ENCODE results near the gene SEM1. TPM values are rescaled to one million over a fixed set of nuclear protein-coding genes. Genes with fewer than 3 reads are reported as not detected.

Gene SEM1
- total and polyA plus RNA-seq, 8 donors, result 5.1 to 98.3 (median 71.4) TPM

DNA sequence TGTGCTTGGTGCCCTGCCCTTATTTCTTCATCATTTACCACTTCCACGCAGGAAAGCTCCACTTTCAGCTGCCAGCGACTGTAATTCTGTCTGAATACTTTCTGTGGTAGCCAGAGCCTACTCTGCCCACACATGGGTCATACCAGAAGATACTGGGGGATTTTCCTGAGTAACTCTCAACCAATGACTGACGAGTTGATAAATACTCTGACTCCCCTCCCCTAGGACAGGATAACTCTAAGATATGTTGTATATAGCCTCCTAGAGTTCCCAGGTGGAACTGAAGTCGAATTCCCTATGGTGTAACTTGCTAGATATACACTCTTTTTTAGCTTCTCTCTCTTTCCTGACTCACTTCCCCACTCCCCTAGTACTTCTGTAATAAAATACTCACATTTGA is 29.8 kb downstream of the SEM1 start:
- H3K36me3 ChIP-seq, result peaks cover 0 to 14% (median 7%) of the 10 kb centered on the region in 4 donors
- 86 to 94% (median 90%) methylated on average over 4 of the region's 4 CpGs for WGBS, 5 donors
- intact Hi-C loops (cut with DNase I; ENCODE audit: low total_unique reads), result no loop called here
- no peaks in the 10 kb centered on the region for H3K27me3 ChIP-seq
- no peak overlapping the region for H3K27ac ChIP-seq
- TF ChIP-seq POLR2AphosphoS5 (IDR thresholded peaks at IDR 0.05) (no peak), EP300 (IDR thresholded peaks at IDR 0.05) (no peak), POLR2A (IDR thresholded peaks at IDR 0.05) (no peak)
- TF ChIP-seq, protein P1, sequence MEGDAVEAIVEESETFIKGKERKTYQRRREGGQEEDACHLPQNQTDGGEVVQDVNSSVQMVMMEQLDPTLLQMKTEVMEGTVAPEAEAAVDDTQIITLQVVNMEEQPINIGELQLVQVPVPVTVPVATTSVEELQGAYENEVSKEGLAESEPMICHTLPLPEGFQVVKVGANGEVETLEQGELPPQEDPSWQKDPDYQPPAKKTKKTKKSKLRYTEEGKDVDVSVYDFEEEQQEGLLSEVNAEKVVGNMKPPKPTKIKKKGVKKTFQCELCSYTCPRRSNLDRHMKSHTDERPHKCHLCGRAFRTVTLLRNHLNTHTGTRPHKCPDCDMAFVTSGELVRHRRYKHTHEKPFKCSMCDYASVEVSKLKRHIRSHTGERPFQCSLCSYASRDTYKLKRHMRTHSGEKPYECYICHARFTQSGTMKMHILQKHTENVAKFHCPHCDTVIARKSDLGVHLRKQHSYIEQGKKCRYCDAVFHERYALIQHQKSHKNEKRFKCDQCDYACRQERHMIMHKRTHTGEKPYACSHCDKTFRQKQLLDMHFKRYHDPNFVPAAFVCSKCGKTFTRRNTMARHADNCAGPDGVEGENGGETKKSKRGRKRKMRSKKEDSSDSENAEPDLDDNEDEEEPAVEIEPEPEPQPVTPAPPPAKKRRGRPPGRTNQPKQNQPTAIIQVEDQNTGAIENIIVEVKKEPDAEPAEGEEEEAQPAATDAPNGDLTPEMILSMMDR (IDR thresholded peaks at IDR 0.05), result no peak
- H3K4me3 ChIP-seq, result no peak overlapping the region
- DNase-seq, result no peak
- no peaks in the 10 kb centered on the region for H3K4me1 ChIP-seq
- H3K9me3 ChIP-seq, result no peaks in the 10 kb centered on the region

GRCh38 chr7:96676919-96677318 is 32.7 kb downstream of the SEM1 start:
- Histone ChIP-seq H3K4me3 (no peak overlapping the region), H3K27ac (no peak overlapping the region), H3K4me1 (no peaks in the 10 kb centered on the region), H3K9me3 (no peaks in the 10 kb centered on the region), H3K27me3 (no peaks in the 10 kb centered on the region), H3K36me3 (peaks cover 0 to 23% (median 13%) of the 10 kb centered on the region in 4 donors)
- intact Hi-C loops (cut with DNase I; ENCODE audit: low total_unique reads), result no loop called here
- TF ChIP-seq, protein P1 (IDR thresholded peaks at IDR 0.05), result no peak
- TF ChIP-seq EP300 (IDR thresholded peaks at IDR 0.05) (no peak), POLR2AphosphoS5 (IDR thresholded peaks at IDR 0.05) (no peak), POLR2A (IDR thresholded peaks at IDR 0.05) (no peak)
- no peak for DNase-seq
- WGBS, 5 donors, result 76 to 84% (median 80%) methylated on average over 5 of the region's 5 CpGs

DNA sequence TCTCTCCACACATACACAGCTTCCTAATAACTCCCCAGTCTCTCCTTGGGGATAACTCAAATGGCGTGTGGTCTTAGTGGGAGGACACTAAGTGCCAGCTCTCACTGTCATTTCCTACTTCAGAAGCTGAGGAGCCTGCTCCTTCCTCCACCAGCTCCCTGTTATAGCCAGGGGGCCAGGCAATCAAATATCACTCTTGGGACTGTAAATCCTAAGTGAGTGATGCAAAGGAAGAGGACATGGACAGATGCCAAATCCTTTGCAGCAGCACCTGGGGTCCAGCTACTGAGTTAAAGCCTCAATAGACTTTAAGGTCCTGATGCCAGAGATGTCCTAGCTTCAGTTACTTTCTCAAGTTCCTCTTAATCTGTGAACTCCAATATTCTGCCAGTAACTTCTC is 34.1 kb downstream of the SEM1 start:
- no peaks in the 10 kb centered on the region for H3K9me3 ChIP-seq
- no peaks in the 10 kb centered on the region for H3K4me1 ChIP-seq
- intact Hi-C loops (cut with DNase I; ENCODE audit: low total_unique reads), result no loop called here
- H3K27ac ChIP-seq, result no peak overlapping the region
- H3K4me3 ChIP-seq, result no peak overlapping the region
- DNase-seq, result no peak
- H3K36me3 ChIP-seq, result peaks cover 0 to 20% (median 16%) of the 10 kb centered on the region in 4 donors
- TF ChIP-seq POLR2AphosphoS5 (IDR thresholded peaks at IDR 0.05), result no peak
- no peak for TF ChIP-seq EP300 (IDR thresholded peaks at IDR 0.05)
- TF ChIP-seq, protein P1 (IDR thresholded peaks at IDR 0.05), result no peak
- TF ChIP-seq POLR2A (IDR thresholded peaks at IDR 0.05), result no peak
- no peaks in the 10 kb centered on the region for H3K27me3 ChIP-seq
- 87 to 96% (median 89%) methylated on average over 1 of the region's 1 CpG for WGBS, 5 donors

GRCh38 chr7:96674565-96674964 is 35.1 kb downstream of the SEM1 start:
- intact Hi-C loops (cut with DNase I; ENCODE audit: low total_unique reads), result no loop called here
- no peaks in the 10 kb centered on the region for H3K27me3 ChIP-seq
- TF ChIP-seq, protein P1 (IDR thresholded peaks at IDR 0.05), result no peak
- TF ChIP-seq POLR2AphosphoS5 (IDR thresholded peaks at IDR 0.05) (no peak), EP300 (IDR thresholded peaks at IDR 0.05) (no peak), POLR2A (IDR thresholded peaks at IDR 0.05) (no peak)
- H3K36me3 ChIP-seq, result peaks cover 0 to 25% (median 17%) of the 10 kb centered on the region in 4 donors
- WGBS, 5 donors, result 87 to 97% (median 92%) methylated on average over 4 of the region's 4 CpGs
- no peak overlapping the region for H3K4me3 ChIP-seq
- H3K9me3 ChIP-seq, result no peaks in the 10 kb centered on the region
- no peak overlapping the region for H3K27ac ChIP-seq
- H3K4me1 ChIP-seq, result no peaks in the 10 kb centered on the region
- DNase-seq, result no peak
